ENCODE measurements around the gene FCHSD1. TPM values are rescaled to one million over a fixed set of nuclear protein-coding genes. Genes with fewer than 3 reads are reported as not detected.

FCHSD1 gene
- total RNA-seq, 1 experiment from 2014 or later: 15.9 TPM

- DNase-seq (ENCODE audit: extremely low read depth, low read depth): no peak
These were observed 23.5 kb upstream of the FCHSD1 start for GRCh38 chr5:141674747-141675146.

- DNase-seq (ENCODE audit: extremely low read depth, low read depth): no peak
These were observed 21.9 kb upstream of the FCHSD1 start for GRCh38 chr5:141672841-141673813.

- no peak for DNase-seq (ENCODE audit: extremely low read depth, low read depth)
These were observed 21.0 kb upstream of the FCHSD1 start for GRCh38 chr5:141672071-141672840.

- no peak for DNase-seq (ENCODE audit: extremely low read depth, low read depth)
These were observed 18.3 kb upstream of the FCHSD1 start for GRCh38 chr5:141669520-141669919.

GRCh38 chr5:141668601-141669265 lies 17.5 kb upstream of the FCHSD1 start:
- no peak for DNase-seq (ENCODE audit: extremely low read depth, low read depth)

- DNase-seq (ENCODE audit: extremely low read depth, low read depth): no peak
These were observed 15.1 kb upstream of the FCHSD1 start for GRCh38 chr5:141665995-141666940.

- DNase-seq (ENCODE audit: extremely low read depth, low read depth): peak; percentile 70
These were observed 13.7 kb upstream of the FCHSD1 start for GRCh38 chr5:141664733-141665461.

- DNase-seq (ENCODE audit: extremely low read depth, low read depth): no peak
These were observed 12.3 kb upstream of the FCHSD1 start for GRCh38 chr5:141663506-141663905.

- DNase-seq (ENCODE audit: extremely low read depth, low read depth): no peak
These were observed 10.8 kb upstream of the FCHSD1 start for GRCh38 chr5:141662028-141662427.

- DNase-seq (ENCODE audit: extremely low read depth, low read depth): no peak
These were observed 6.8 kb upstream of the FCHSD1 start for GRCh38 chr5:141657937-141658545.

- no peak for DNase-seq (ENCODE audit: extremely low read depth, low read depth)
These were observed 6.2 kb upstream of the FCHSD1 start for GRCh38 chr5:141657404-141657803.

- no peak for DNase-seq (ENCODE audit: extremely low read depth, low read depth)
These were observed 5.2 kb upstream of the FCHSD1 start for GRCh38 chr5:141656396-141656795.

GRCh38 chr5:141655020-141655419 lies 3.8 kb upstream of the FCHSD1 start:
- DNase-seq (ENCODE audit: extremely low read depth, low read depth): no peak

- DNase-seq (ENCODE audit: extremely low read depth, low read depth): no peak
These were observed 3.1 kb upstream of the FCHSD1 start for GRCh38 chr5:141654298-141654697.

- no peak for DNase-seq (ENCODE audit: extremely low read depth, low read depth)
These were observed 499 bp upstream of the FCHSD1 start for GRCh38 chr5:141651728-141652105.

- no peak for DNase-seq (ENCODE audit: extremely low read depth, low read depth)
These were observed 1.2 kb downstream of the FCHSD1 start for GRCh38 chr5:141649972-141650371.

- no peak for DNase-seq (ENCODE audit: extremely low read depth, low read depth)
These were observed 2.0 kb downstream of the FCHSD1 start for GRCh38 chr5:141649056-141649688.

GRCh38 chr5:141647851-141648250 lies 3.4 kb downstream of the FCHSD1 start:
- DNase-seq (ENCODE audit: extremely low read depth, low read depth): no peak

Data from NCI-H460 (cell line).